ENCODE data around the gene CTSK. TPM values are rescaled to one million over a fixed set of nuclear protein-coding genes. Genes with fewer than 3 reads are reported as not detected.

Gene CTSK
- total RNA-seq (2022; extraction: Qiagen RNA extraction; ENCODE audit: low read depth), result 1.7 to 2.2 TPM (median 1.8 TPM) in 5 replicates

GRCh38 chr1:150808121-150808520 is at the start of gene CTSK:
TSS of gene CTSK (minus strand) at chr1:150808260. CDS start at chr1:150806805, 1,455 bp downstream.

GRCh38 chr1:150765296-150765976 is 42.6 kb downstream of the CTSK start, which contains the start of gene CTSS:
TSS of gene CTSS (minus strand) at chr1:150765778. CDS start at chr1:150764763, 1,015 bp downstream.

Other genes with a start within 250 kb of the CTSK start
- 124 to 148 TPM (median 141 TPM) in 5 replicates for gene MCL1, start 228.7 kb downstream of the CTSK start, total RNA-seq (2022; extraction: Qiagen RNA extraction; ENCODE audit: low read depth)
- gene ENSA, start 178.6 kb downstream of the CTSK start, total RNA-seq (2022; extraction: Qiagen RNA extraction; ENCODE audit: low read depth), result 114 to 145 TPM (median 130 TPM) in 5 replicates
- 15.1 to 21.1 TPM (median 17.1 TPM) in 5 replicates for gene GOLPH3L, start 111.1 kb downstream of the CTSK start, total RNA-seq (2022; extraction: Qiagen RNA extraction; ENCODE audit: low read depth)
- gene HORMAD1, start 87.4 kb downstream of the CTSK start, total RNA-seq (2022; extraction: Qiagen RNA extraction; ENCODE audit: low read depth), result 6.4 to 10.5 TPM (median 7.1 TPM) in 5 replicates
- 14.6 to 21.0 TPM (median 17.2 TPM) in 5 replicates for gene CTSS, start 42.5 kb downstream of the CTSK start, total RNA-seq (2022; extraction: Qiagen RNA extraction; ENCODE audit: low read depth)
- 9.9 to 13.0 TPM (median 12.7 TPM) in 5 replicates for gene ARNT, start 68.3 kb upstream of the CTSK start, total RNA-seq (2022; extraction: Qiagen RNA extraction; ENCODE audit: low read depth)
- gene CTXND2, start 78.9 kb upstream of the CTSK start, total RNA-seq (2022; extraction: Qiagen RNA extraction; ENCODE audit: low read depth), result not detected in 5 replicates
- gene SETDB1, start 118.1 kb upstream of the CTSK start, total RNA-seq (2022; extraction: Qiagen RNA extraction; ENCODE audit: low read depth), result 22.9 to 24.6 TPM (median 23.6 TPM) in 5 replicates
- 249 to 266 TPM (median 256 TPM) in 5 replicates for gene CERS2, start 166.6 kb upstream of the CTSK start, total RNA-seq (2022; extraction: Qiagen RNA extraction; ENCODE audit: low read depth)
- gene ANXA9, start 174.0 kb upstream of the CTSK start, total RNA-seq (2022; extraction: Qiagen RNA extraction; ENCODE audit: low read depth), result 0.70 to 1.3 TPM (median 0.83 TPM) in 5 replicates
- gene MINDY1, start 198.6 kb upstream of the CTSK start, total RNA-seq (2022; extraction: Qiagen RNA extraction; ENCODE audit: low read depth), result 2.4 to 3.7 TPM (median 3.0 TPM) in 5 replicates
- 12.4 to 16.7 TPM (median 14.9 TPM) in 5 replicates for gene PRUNE1, start 200.2 kb upstream of the CTSK start, total RNA-seq (2022; extraction: Qiagen RNA extraction; ENCODE audit: low read depth)
- 0.09 to 0.12 TPM (median 0.11 TPM) in 4 of 5 replicates, not detected in the other for gene BNIPL, start 228.3 kb upstream of the CTSK start, total RNA-seq (2022; extraction: Qiagen RNA extraction; ENCODE audit: low read depth)
- 5.5 to 9.1 TPM (median 7.4 TPM) in 5 replicates for gene C1orf56, start 239.5 kb upstream of the CTSK start, total RNA-seq (2022; extraction: Qiagen RNA extraction; ENCODE audit: low read depth)